Measurements from ENCODE around the gene DUSP5. TPM values are rescaled to one million over a fixed set of nuclear protein-coding genes. Genes with fewer than 3 reads are reported as not detected.
"Not testable (repeated sequence)": the region's sequence is repeated elsewhere in the genome, so short reads cannot be mapped to it uniquely, and the experiment has no call there.

The DUSP5 gene
- total RNA-seq, 2 experiments from 2014 or later: 64.3 to 66.2 TPM

DNA sequence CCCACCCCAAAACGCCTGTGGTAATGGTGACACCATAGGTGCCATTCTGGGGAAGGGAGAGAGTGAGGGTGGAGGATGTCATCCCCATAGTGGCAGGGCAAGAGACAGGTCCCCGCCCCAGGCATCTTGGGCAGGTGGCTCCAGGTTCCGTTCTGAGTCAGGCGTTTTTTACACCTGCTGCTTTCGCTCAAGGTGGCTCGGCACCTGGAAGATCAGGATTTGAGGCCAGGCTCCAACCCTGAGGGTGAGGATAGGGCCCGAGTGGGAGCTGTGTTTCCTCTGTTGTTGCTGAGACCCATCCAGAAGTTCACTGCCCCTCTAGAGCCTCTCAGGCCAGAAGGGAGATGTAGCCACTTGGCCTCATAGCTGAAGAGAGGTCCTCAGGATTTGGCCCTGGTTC is 36.6 kb upstream of the DUSP5 start:
- intact Hi-C loops (cut with DNase I, micrococcal nuclease): no loop called here
- ATAC-seq (ENCODE audit: poor library complexity): no peak
- no peak overlapping the region for H3K4me3 ChIP-seq (ENCODE audit: low read length)

GRCh38 chr10:110461530-110461929 is 36.2 kb upstream of the DUSP5 start:
- ChIA-PET POLR2A (no interaction called here), CTCF (no interaction called here)
- Histone ChIP-seq H3K27me3 (ENCODE audit: control insufficient read depth in 1 of 2, insufficient read depth in 2 of 2, low read length in 2 of 2) (no peaks in the 10 kb centered on the region), H3K9me3 (ENCODE audit: control insufficient read depth in 1 of 2, insufficient read depth in 1 of 2, low read length in 2 of 2) (no peaks in the 10 kb centered on the region), H3K36me3 (ENCODE audit: insufficient read depth, low read length) (no peaks in the 10 kb centered on the region), H3K27ac (ENCODE audit: low read depth in 1 of 2, low read length in 2 of 2) (no peak overlapping the region), H3K4me1 (ENCODE audit: insufficient read depth, low read length) (peaks cover 46% of the 10 kb centered on the region), H3K4me3 (ENCODE audit: low read length) (no peak overlapping the region)
- no peaks in the 10 kb centered on the region for H3K9me3 Mint-ChIP-seq
- DNase-seq (no peak), ATAC-seq (ENCODE audit: poor library complexity) (no peak)
- TF ChIP-seq, protein P1, sequence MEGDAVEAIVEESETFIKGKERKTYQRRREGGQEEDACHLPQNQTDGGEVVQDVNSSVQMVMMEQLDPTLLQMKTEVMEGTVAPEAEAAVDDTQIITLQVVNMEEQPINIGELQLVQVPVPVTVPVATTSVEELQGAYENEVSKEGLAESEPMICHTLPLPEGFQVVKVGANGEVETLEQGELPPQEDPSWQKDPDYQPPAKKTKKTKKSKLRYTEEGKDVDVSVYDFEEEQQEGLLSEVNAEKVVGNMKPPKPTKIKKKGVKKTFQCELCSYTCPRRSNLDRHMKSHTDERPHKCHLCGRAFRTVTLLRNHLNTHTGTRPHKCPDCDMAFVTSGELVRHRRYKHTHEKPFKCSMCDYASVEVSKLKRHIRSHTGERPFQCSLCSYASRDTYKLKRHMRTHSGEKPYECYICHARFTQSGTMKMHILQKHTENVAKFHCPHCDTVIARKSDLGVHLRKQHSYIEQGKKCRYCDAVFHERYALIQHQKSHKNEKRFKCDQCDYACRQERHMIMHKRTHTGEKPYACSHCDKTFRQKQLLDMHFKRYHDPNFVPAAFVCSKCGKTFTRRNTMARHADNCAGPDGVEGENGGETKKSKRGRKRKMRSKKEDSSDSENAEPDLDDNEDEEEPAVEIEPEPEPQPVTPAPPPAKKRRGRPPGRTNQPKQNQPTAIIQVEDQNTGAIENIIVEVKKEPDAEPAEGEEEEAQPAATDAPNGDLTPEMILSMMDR (IDR thresholded peaks at IDR 0.05): no peak
- peaks cover 20% of the 10 kb centered on the region for H3K4me1 Mint-ChIP-seq (ENCODE audit: low read depth)
- no peaks in the 10 kb centered on the region for H3K27me3 Mint-ChIP-seq
- H3K4me3 Mint-ChIP-seq: no peak overlapping the region
- H3K36me3 Mint-ChIP-seq (ENCODE audit: low read depth): no peaks in the 10 kb centered on the region
- intact Hi-C loops (cut with DNase I, micrococcal nuclease): no loop called here
- H3K27ac Mint-ChIP-seq: no peak overlapping the region

More for the DNA sequence above, 36.6 kb upstream of the DUSP5 start:
- TF ChIP-seq, protein P1 (IDR thresholded peaks at IDR 0.05): no peak
- ChIA-PET CTCF (no interaction called here), POLR2A (no interaction called here)
- Histone ChIP-seq H3K27ac (ENCODE audit: low read depth in 1 of 2, low read length in 2 of 2) (no peak overlapping the region), H3K9me3 (ENCODE audit: control insufficient read depth in 1 of 2, insufficient read depth in 1 of 2, low read length in 2 of 2) (no peaks in the 10 kb centered on the region), H3K27me3 (ENCODE audit: control insufficient read depth in 1 of 2, insufficient read depth in 2 of 2, low read length in 2 of 2) (no peaks in the 10 kb centered on the region), H3K36me3 (ENCODE audit: insufficient read depth, low read length) (no peaks in the 10 kb centered on the region), H3K4me1 (ENCODE audit: insufficient read depth, low read length) (peaks cover 50% of the 10 kb centered on the region)
- H3K9me3 Mint-ChIP-seq: no peaks in the 10 kb centered on the region
- peaks cover 21% of the 10 kb centered on the region for H3K4me1 Mint-ChIP-seq (ENCODE audit: low read depth)
- no peak overlapping the region for H3K4me3 Mint-ChIP-seq
- no peaks in the 10 kb centered on the region for H3K27me3 Mint-ChIP-seq
- no peak overlapping the region for H3K27ac Mint-ChIP-seq
- peak in 1 of 14 experiments; percentile 8 for DNase-seq
- H3K36me3 Mint-ChIP-seq (ENCODE audit: low read depth): no peaks in the 10 kb centered on the region

- Histone ChIP-seq H3K36me3 (ENCODE audit: insufficient read depth, low read length) (no peaks in the 10 kb centered on the region), H3K4me1 (ENCODE audit: insufficient read depth, low read length) (peaks cover 38% of the 10 kb centered on the region), H3K27me3 (ENCODE audit: control insufficient read depth in 1 of 2, insufficient read depth in 2 of 2, low read length in 2 of 2) (no peaks in the 10 kb centered on the region), H3K9me3 (ENCODE audit: control insufficient read depth in 1 of 2, insufficient read depth in 1 of 2, low read length in 2 of 2) (no peaks in the 10 kb centered on the region), H3K27ac (ENCODE audit: low read depth in 1 of 2, low read length in 2 of 2) (no peak overlapping the region), H3K4me3 (ENCODE audit: low read length) (no peak overlapping the region)
- TF ChIP-seq, protein P1 (IDR thresholded peaks at IDR 0.05): no peak
- DNase-seq (no peak), ATAC-seq (ENCODE audit: poor library complexity) (no peak)
- Mint-ChIP-seq H3K4me1 (ENCODE audit: low read depth) (peaks cover 20% of the 10 kb centered on the region), H3K27me3 (no peaks in the 10 kb centered on the region), H3K27ac (no peak overlapping the region), H3K36me3 (ENCODE audit: low read depth) (no peaks in the 10 kb centered on the region), H3K9me3 (no peaks in the 10 kb centered on the region), H3K4me3 (no peak overlapping the region)
- POLR2A ChIA-PET: no interaction called here
- CTCF ChIA-PET: no interaction called here
- intact Hi-C loops (cut with DNase I, micrococcal nuclease): no loop called here
Observed at GRCh38 chr10:110462166-110463095, 35.3 kb upstream of the DUSP5 start.

- not testable (repeated sequence) for H3K4me3 Mint-ChIP-seq, DNase-seq
Observed at GRCh38 chr10:110468258-110468657, 29.4 kb upstream of the DUSP5 start.

DNA sequence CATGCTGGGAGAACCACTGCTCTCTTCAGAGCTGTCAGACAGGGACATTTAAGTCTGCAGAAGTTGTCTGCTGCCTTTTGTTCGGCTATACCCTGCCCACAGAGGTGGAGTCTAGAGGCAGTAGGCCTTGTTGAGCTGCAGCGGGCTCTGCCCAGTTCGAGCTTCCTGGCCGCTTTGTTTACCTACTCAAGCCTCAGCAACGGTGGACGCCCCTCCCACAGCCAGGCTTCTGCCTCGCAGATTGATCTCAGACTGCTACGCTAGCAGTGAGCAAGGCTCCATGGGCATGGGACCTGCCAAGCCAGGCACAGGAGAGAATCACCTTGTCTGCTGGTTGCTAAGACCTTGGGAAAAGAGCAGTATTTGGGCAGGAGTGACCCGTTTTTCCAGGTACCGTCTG is 27.2 kb upstream of the DUSP5 start:
- H3K27ac ChIP-seq (ENCODE audit: low read depth in 1 of 2, low read length in 2 of 2); H3K27ac Mint-ChIP-seq; H3K9me3 Mint-ChIP-seq; H3K36me3 Mint-ChIP-seq (ENCODE audit: low read depth); DNase-seq; H3K27me3 ChIP-seq (ENCODE audit: control insufficient read depth in 1 of 2, insufficient read depth in 2 of 2, low read length in 2 of 2); CTCF ChIA-PET; H3K27me3 Mint-ChIP-seq; H3K4me1 ChIP-seq (ENCODE audit: insufficient read depth, low read length); H3K9me3 ChIP-seq (ENCODE audit: control insufficient read depth in 1 of 2, insufficient read depth in 1 of 2, low read length in 2 of 2); intact Hi-C loops (cut with DNase I, micrococcal nuclease); H3K4me1 Mint-ChIP-seq (ENCODE audit: low read depth); H3K4me3 Mint-ChIP-seq; H3K4me3 ChIP-seq (ENCODE audit: low read length); ATAC-seq (ENCODE audit: poor library complexity); H3K36me3 ChIP-seq (ENCODE audit: insufficient read depth, low read length): not testable (repeated sequence)
- POLR2A ChIA-PET: interaction anchor here (0.6 kb wide), 1 partner anchor 57 kb away, joined by 3 read pairs; no protein-coding TSS in a partner anchor

More at GRCh38 chr10:110468258-110468657, 29.4 kb upstream of the DUSP5 start:
- H3K27ac Mint-ChIP-seq; H3K9me3 ChIP-seq (ENCODE audit: control insufficient read depth in 1 of 2, insufficient read depth in 1 of 2, low read length in 2 of 2); CTCF ChIA-PET; H3K4me3 ChIP-seq (ENCODE audit: low read length); POLR2A ChIA-PET; ATAC-seq (ENCODE audit: poor library complexity); H3K36me3 Mint-ChIP-seq (ENCODE audit: low read depth); H3K27ac ChIP-seq (ENCODE audit: low read depth in 1 of 2, low read length in 2 of 2); H3K36me3 ChIP-seq (ENCODE audit: insufficient read depth, low read length); H3K4me1 Mint-ChIP-seq (ENCODE audit: low read depth); H3K4me1 ChIP-seq (ENCODE audit: insufficient read depth, low read length); intact Hi-C loops (cut with DNase I, micrococcal nuclease); H3K9me3 Mint-ChIP-seq; H3K27me3 ChIP-seq (ENCODE audit: control insufficient read depth in 1 of 2, insufficient read depth in 2 of 2, low read length in 2 of 2); H3K27me3 Mint-ChIP-seq: not testable (repeated sequence)
